GM13976 (cell line): ENCODE measurements around the gene PSMD8.

Source experiments
- DNase-seq: peaks from one replicate; pipeline ENCODE4 v3.0.0; 2012; ENCODE audit warnings: low spot score
- in situ Hi-C: fragments of 300-500 bp; cut with MboI; formaldehyde crosslinking; loops from one replicate; pipeline ENCODE4 v1.12.0; 2022; ENCODE audit warnings: low sequenced_read_pairs, mixed read lengths, inconsistent platforms; ENCODE audit not compliant: unreplicated experiment
- TF ChIP-seq, protein P1 (sequence below): IDR thresholded peaks from 2 replicates; pipeline ENCODE4 v1.5.1; 2012; ENCODE audit warnings: borderline replicate concordance, mild to moderate bottlenecking; ENCODE audit not compliant: insufficient read depth; ENCODE audit errors: extremely low read depth, missing control alignments, control extremely low read depth

Gene PSMD8

DNA sequence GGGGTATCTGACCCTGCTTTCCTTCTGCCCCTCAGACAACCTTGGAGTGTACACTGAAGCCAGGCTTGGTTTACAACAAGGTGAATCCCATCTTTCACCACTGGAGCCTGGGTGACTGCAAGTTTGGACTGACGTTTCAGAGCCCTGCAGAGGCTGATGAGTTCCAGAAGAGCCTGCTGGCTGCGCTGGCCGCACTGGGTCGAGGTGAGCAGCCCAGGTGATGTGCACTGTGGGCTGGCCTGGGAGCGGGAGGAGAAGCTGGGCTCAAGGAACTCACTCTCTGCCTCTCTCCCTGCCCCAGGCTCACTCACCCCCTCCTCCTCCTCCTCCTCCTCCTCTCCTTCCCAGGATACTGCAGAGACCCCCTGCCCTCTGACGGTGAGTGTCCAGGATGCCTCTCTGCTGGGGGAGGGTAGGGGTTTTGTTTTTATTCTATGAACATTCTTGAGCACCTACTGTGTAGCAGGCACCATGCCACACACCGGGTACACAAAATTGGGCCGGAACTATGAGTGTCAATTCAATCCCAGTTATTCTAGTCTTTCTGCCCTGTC lies 17.6 kb downstream of the PSMD8 start:
- TF ChIP-seq, protein P1, sequence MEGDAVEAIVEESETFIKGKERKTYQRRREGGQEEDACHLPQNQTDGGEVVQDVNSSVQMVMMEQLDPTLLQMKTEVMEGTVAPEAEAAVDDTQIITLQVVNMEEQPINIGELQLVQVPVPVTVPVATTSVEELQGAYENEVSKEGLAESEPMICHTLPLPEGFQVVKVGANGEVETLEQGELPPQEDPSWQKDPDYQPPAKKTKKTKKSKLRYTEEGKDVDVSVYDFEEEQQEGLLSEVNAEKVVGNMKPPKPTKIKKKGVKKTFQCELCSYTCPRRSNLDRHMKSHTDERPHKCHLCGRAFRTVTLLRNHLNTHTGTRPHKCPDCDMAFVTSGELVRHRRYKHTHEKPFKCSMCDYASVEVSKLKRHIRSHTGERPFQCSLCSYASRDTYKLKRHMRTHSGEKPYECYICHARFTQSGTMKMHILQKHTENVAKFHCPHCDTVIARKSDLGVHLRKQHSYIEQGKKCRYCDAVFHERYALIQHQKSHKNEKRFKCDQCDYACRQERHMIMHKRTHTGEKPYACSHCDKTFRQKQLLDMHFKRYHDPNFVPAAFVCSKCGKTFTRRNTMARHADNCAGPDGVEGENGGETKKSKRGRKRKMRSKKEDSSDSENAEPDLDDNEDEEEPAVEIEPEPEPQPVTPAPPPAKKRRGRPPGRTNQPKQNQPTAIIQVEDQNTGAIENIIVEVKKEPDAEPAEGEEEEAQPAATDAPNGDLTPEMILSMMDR = no peak
- in situ Hi-C loops = no loop called here

DNA sequence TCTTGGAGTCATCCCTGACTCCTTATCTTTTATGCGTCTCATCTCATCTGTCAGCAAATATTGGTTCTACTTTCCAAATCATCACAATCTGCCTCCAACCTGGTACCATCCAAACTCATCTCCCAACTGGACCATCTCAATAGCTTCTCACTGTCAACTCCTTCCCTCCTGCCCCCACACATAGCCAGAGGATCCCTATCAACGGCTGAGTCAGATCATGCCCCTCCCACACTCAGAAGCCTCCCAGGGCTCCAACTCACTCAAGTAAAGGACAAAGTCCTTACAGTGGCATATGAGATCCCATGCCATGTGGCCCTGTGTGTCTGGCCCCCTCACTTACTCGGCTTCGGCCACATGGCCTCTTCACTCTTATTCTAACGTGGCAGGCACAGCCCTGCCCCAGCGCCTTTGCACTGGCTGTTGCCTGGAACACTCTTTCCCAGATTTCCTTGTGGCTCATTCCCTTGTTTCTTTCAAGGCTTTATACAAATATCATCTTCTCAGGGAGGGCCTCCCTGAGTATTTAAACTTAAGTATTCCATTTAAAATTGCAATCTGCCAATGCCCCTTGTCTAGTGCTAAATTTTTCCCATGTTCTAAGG lies 18.4 kb downstream of the PSMD8 start:
- in situ Hi-C loops = no loop called here
- TF ChIP-seq, protein P1 = no peak
- no peak for DNase-seq

More for the DNA sequence above, 17.6 kb downstream of the PSMD8 start:
- DNase-seq = no peak

DNA sequence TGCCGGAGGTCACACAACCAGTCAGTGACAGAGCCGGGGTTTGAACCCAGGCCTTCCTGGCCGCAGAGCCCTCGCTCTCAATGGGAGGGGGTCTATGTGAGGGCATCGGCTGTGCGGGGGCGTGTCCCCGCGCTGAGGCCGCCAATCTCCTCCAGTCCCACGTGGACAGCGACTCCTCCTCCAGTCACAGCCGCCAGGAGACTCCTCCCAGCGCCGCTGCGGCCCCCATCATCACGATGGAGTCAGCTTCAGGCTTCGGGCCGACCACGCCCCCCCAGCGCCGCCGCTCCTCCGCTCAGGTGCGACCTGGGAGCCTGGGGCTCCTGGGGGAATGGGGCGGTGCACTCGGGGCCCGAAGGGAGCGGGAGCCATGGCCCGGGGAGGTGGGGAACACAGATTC lies 20.1 kb downstream of the PSMD8 start:
- in situ Hi-C loops = no loop called here
- TF ChIP-seq, protein P1 = no peak
- DNase-seq = peak; percentile 86

DNA sequence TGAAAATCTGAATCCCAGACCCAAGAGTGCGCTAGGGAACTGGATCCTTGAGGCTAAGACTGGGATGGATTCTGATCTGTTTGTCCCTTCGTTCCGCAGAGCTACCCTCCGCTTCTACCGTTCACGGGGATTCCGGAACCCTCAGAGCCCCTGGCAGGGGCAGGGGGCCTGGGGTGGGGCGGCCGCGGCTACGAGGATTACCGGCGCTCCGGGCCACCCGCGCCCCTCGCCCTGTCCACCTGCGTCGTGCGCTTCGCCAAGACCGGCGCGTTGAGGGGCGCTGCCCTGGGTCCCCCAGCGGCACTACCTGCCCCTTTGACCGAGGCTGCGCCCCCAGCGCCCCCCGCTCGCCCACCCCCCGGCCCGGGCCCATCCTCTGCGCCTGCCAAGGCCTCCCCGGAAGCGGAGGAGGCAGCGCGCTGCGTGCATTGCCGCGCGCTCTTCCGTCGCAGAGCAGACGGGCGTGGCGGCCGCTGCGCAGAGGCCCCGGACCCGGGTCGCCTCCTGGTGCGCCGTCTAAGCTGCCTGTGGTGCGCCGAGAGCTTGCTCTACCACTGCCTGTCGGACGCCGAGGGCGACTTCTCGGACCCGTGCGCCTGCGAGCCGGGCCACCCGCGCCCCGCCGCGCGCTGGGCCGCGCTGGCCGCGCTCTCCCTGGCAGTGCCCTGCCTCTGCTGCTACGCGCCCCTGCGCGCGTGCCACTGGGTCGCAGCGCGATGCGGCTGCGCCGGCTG lies 21.2 kb downstream of the PSMD8 start:
- TF ChIP-seq, protein P1 = no peak
- DNase-seq = peak; percentile 72
- in situ Hi-C loops = no loop called here

DNA sequence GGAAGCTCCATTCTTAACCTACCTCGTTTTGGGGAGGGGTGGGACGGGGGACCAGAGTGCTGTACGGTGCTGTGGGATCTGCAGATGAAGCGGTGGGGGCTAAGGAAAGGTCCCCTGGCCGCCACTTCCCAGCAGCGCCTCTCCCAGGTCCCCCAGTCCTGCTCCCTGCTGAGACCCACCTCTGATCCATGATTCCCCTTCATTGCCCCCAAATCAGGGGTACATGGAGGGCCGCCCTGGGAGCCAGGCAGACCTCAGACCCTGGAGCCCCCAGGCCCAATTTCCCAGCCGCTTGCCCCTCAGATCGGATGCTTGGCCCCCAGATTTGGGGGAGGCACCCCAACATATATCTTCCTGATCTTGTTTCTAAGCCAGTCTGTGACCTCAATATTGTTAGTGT lies 24.7 kb downstream of the PSMD8 start:
- in situ Hi-C loops = no loop called here
- TF ChIP-seq, protein P1 = no peak
- no peak for DNase-seq

DNA sequence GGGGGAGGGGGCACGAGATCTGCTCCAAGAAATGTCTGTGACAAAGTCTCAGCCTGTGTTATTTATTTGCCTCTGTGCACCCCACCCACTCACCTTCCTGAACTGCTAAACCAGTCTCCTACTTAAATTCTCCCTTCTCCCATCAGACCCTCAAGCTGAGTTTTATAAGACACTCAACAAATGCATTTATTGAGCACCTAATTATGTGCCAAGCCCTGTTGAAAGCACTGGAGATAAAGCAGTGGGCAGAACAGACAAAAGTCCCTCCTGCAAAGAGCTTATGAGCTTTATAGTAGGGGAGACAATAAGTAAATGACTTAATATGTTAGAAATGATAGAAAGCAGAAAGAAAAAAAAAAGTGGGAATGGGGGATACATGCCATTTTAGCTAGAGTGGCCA lies 25.2 kb downstream of the PSMD8 start:
- DNase-seq = no peak
- TF ChIP-seq, protein P1 = no peak
- in situ Hi-C loops = no loop called here
